Astrocyte of the spinal cord (primary cell): ENCODE data around the gene SF3B4.
"Not testable (repeated sequence)": the region's sequence is repeated elsewhere in the genome, so short reads cannot be mapped to it uniquely, and the experiment has no call there.

Source experiments
- DNase-seq: peaks from one replicate; pipeline ENCODE4 v3.0.0; 2011; ENCODE audit warnings: low read depth, low spot score
- H3K4me3 ChIP-seq: 2 replicates; pipeline ENCODE4 v1.5.1; 2011; ENCODE audit warnings: low read depth, mild to moderate bottlenecking, low read length, moderate library complexity
- in situ Hi-C: cut with HindIII; loops from 2 replicates; pipeline ENCODE4 v1.10.0; 2017; ENCODE audit warnings: low sequenced_read_pairs
- TF ChIP-seq, protein P1 (sequence below): IDR thresholded peaks from 2 replicates; pipeline ENCODE4 v1.5.1; 2012; ENCODE audit warnings: low read depth, mild to moderate bottlenecking, low read length, inconsistent platforms

Gene SF3B4

DNA sequence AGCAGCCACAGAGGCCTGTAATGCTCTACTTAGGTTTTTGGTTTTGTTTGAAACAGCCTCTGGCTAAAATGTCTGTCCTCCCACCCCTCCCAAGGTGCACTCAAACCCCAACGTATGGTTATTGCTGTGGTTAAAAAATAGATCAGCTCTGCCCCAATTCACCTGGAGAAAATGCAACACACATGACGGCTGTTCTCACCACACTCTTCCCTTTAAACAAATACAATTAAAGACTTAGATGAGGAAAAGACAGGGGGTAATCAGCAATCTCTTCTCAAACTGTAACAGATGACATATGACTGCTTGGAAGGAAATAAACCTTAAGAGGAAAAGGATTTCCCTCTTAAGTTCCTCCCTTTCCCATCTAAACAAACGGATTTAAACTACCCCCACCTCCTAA lies 15.3 kb upstream of the SF3B4 start:
- in situ Hi-C loops = no loop called here
- DNase-seq = no peak
- TF ChIP-seq, protein P1, sequence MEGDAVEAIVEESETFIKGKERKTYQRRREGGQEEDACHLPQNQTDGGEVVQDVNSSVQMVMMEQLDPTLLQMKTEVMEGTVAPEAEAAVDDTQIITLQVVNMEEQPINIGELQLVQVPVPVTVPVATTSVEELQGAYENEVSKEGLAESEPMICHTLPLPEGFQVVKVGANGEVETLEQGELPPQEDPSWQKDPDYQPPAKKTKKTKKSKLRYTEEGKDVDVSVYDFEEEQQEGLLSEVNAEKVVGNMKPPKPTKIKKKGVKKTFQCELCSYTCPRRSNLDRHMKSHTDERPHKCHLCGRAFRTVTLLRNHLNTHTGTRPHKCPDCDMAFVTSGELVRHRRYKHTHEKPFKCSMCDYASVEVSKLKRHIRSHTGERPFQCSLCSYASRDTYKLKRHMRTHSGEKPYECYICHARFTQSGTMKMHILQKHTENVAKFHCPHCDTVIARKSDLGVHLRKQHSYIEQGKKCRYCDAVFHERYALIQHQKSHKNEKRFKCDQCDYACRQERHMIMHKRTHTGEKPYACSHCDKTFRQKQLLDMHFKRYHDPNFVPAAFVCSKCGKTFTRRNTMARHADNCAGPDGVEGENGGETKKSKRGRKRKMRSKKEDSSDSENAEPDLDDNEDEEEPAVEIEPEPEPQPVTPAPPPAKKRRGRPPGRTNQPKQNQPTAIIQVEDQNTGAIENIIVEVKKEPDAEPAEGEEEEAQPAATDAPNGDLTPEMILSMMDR = no peak
- H3K4me3 ChIP-seq = no peak overlapping the region

DNA sequence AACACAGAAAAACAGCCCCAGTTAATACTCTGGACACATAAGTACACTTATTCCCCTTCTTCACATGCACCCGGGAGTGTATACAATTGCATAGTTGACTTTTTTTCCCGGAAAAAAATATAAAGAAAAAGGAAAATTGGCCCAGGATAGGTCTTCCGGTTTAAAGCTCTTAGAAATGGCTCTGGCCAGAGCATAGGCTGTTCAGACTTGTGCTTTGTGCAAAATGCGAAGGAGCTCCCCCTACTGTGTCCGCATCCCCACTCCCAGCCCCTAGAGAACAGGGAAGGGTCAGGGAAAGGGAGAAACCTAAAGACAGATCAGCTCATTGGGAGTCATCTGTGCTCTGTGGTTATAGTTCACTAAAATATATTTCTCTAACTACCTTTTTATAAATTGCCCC lies 14.6 kb upstream of the SF3B4 start:
- DNase-seq = peak; percentile 34
- TF ChIP-seq, protein P1 = peak; percentile 49
- in situ Hi-C loops = no loop called here
- no peak overlapping the region for H3K4me3 ChIP-seq

DNA sequence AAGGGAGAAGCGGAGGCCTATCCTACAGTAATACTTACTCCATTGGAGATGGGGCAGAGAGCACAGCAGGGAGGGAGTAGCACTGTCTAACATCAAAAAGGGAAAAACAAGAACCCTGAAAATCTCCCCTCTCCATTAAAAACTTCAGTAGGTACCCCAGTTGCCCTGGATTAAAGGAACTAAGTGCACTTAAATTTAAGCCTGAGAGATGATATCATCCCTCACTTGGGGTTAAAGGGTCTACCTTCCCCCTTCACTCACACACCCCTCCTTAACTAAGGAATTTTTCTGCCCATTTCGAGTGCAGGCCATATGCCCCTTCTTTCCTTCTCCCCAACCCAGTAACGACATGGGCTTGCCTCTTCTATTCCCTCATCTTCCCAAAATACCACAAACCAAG lies 12.8 kb upstream of the SF3B4 start:
- in situ Hi-C loops = no loop called here
- no peak for DNase-seq
- TF ChIP-seq, protein P1 = no peak
- no peak overlapping the region for H3K4me3 ChIP-seq

DNA sequence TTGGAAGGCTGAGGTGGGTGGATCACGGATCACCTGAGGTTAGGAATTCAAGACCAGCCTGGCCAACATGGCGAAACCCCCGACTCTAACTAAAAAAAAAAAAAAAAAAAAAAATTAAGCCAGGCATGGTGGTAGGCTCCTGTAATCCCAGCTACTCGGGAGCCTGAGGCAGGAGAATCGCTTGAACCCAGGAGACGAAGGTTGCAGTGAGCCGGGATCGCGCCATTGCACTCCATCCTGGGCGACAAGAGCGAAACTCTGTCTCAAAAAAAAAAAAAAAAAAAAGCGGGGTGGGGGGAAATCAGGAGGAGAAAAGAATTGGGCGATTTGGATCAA lies 11.0 kb upstream of the SF3B4 start:
- in situ Hi-C loops = not testable (repeated sequence)

DNA sequence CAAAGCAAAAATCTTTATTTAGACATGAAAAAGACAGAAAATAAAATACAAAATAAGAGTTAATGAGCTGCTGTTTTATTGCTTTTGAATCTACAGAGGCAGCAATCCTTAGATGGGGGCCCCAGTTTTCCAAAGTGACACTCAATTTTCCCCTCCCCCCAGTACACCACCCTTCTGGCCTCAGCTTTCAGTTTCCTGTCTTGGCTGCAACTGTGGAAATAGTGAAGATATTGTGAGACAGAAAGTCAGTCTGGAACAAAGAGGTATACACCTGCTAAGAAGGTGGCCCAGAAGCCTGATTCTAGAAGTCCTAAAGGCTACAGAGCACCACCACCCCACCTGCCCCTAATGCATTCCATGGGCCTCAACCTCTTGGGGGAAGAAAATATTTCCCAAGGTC lies 10.2 kb upstream of the SF3B4 start:
- in situ Hi-C loops = no loop called here
- no peak overlapping the region for H3K4me3 ChIP-seq
- TF ChIP-seq, protein P1 = no peak
- DNase-seq = no peak

More for the DNA sequence above, 11.0 kb upstream of the SF3B4 start:
- not testable (repeated sequence) for DNase-seq, H3K4me3 ChIP-seq

DNA sequence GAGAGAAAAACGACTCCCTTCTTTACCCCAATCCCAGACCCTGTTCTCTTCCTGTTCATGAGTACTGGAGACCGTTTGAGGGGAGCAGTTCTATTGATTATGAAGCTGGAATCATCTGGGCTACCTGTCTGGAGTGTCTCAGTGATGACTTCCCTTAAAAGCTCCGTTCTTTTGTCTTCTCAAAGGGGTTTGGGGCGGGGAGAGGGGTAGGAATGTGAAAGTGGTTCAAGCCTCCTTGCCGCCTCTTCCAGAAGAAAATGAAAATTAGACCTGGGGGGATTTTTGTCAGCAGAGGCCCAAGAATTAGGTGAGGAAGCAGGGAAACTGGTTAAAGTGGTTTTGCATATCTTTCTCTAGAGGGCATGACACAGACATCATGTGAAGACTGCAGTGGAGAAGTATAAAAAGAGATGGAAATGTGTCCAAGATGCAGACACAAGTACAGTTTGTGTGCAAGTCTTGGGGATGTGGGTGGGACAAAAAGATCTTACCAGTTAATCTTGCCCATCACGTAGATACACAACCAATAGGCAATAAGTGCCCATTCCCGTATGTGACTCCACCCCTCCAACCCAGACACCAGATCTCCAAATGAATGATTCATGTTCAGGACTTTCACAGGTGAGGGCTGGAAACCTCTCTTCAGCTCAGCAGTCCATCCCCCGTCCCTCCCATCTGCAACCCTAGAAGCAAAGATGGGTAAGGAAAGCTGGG lies 9.5 kb upstream of the SF3B4 start:
- DNase-seq = peak; percentile 66

More for the DNA sequence above, 9.5 kb upstream of the SF3B4 start:
- in situ Hi-C loops = no loop called here
- peak overlapping the region; percentile 77 for H3K4me3 ChIP-seq
- TF ChIP-seq, protein P1 = no peak
